H9 (cell line): ENCODE measurements around the gene ITGA11. TPM values are rescaled to one million over a fixed set of nuclear protein-coding genes. Genes with fewer than 3 reads are reported as not detected.

Experiments
- DNase-seq: peaks from one replicate; pipeline ENCODE4 v3.0.0-alpha.2; 2017
- H2AFZ ChIP-seq: one replicate; pipeline ENCODE4 v1.6.1; 2013; ENCODE audit warnings: mild to moderate bottlenecking, low read length, control low read depth, moderate library complexity
- H2AK5ac ChIP-seq: 2 replicates; pipeline ENCODE4 v1.6.1; 2013; ENCODE audit warnings: low read length, control low read depth, mixed read lengths; ENCODE audit not compliant: insufficient read length
- H2BK120ac ChIP-seq: one replicate; pipeline ENCODE4 v1.6.1; 2013; ENCODE audit warnings: low read depth, mild to moderate bottlenecking, low read length, control low read depth, inconsistent platforms; ENCODE audit not compliant: poor library complexity, severe bottlenecking
- H2BK12ac ChIP-seq: 2 replicates; pipeline ENCODE4 v1.6.1; 2013; ENCODE audit warnings: low read length, control low read depth, mixed read lengths, low read depth; ENCODE audit not compliant: insufficient read length
- H2BK15ac ChIP-seq: 2 replicates; pipeline ENCODE4 v1.6.1; 2013; ENCODE audit warnings: low read depth, low read length, control low read depth
- H2BK20ac ChIP-seq: one replicate; pipeline ENCODE4 v1.6.1; 2013; ENCODE audit warnings: low read depth, mild to moderate bottlenecking, low read length, control low read depth, inconsistent platforms; ENCODE audit not compliant: poor library complexity, severe bottlenecking
- H2BK5ac ChIP-seq: 2 replicates; pipeline ENCODE4 v1.6.1; 2013; ENCODE audit warnings: low read length, control low read depth, mixed read lengths; ENCODE audit not compliant: insufficient read length
- H3K14ac ChIP-seq: 2 replicates; pipeline ENCODE4 v1.6.1; 2013; ENCODE audit warnings: low read length, control low read depth; ENCODE audit not compliant: insufficient read depth
- H3K18ac ChIP-seq: 2 replicates; pipeline ENCODE4 v1.6.1; 2013; ENCODE audit warnings: low read depth, mild to moderate bottlenecking, mixed read lengths, low read length, control low read depth; ENCODE audit not compliant: insufficient read length
- H3K23ac ChIP-seq: 2 replicates; pipeline ENCODE4 v1.6.1; 2013; ENCODE audit warnings: low read length, control low read depth, mixed read lengths, low read depth; ENCODE audit not compliant: insufficient read length
- H3K23me2 ChIP-seq: 2 replicates; pipeline ENCODE4 v1.6.1; 2013; ENCODE audit warnings: low read depth, mild to moderate bottlenecking, mixed read lengths, low read length, control low read depth; ENCODE audit not compliant: insufficient read length, poor library complexity, severe bottlenecking
- H3K27ac ChIP-seq: 2 replicates; pipeline ENCODE4 v1.5.1; 2013; ENCODE audit warnings: low read length, control low read depth, mixed read lengths, low read depth; ENCODE audit not compliant: insufficient read length
- H3K27me3 ChIP-seq: 2 replicates; pipeline ENCODE4 v1.6.1; 2013; ENCODE audit warnings: low read length, control low read depth, inconsistent platforms; ENCODE audit not compliant: insufficient read depth
- H3K4ac ChIP-seq: 2 replicates; pipeline ENCODE4 v1.6.1; 2013; ENCODE audit warnings: low read depth, mild to moderate bottlenecking, control low read depth, inconsistent platforms, low read length, moderate library complexity
- H3K4me1 ChIP-seq: 2 replicates; pipeline ENCODE4 v1.6.1; 2013; ENCODE audit warnings: low read length, control low read depth, inconsistent platforms; ENCODE audit not compliant: insufficient read depth
- H3K4me2 ChIP-seq: 2 replicates; pipeline ENCODE4 v1.6.1; 2013; ENCODE audit warnings: low read length, control low read depth, mixed read lengths; ENCODE audit not compliant: insufficient read length, insufficient read depth
- H3K56ac ChIP-seq: 2 replicates; pipeline ENCODE4 v1.6.1; 2013; ENCODE audit warnings: low read depth, mild to moderate bottlenecking, mixed read lengths, low read length, control low read depth; ENCODE audit not compliant: insufficient read length
- H3K79me1 ChIP-seq: 2 replicates; pipeline ENCODE4 v1.6.1; 2013; ENCODE audit warnings: low read depth, mild to moderate bottlenecking, moderate library complexity, low read length, control low read depth, inconsistent platforms; ENCODE audit not compliant: insufficient read depth, poor library complexity, severe bottlenecking
- H3K79me2 ChIP-seq: 2 replicates; pipeline ENCODE4 v1.6.1; 2013; ENCODE audit warnings: low read length, control low read depth, inconsistent platforms; ENCODE audit not compliant: insufficient read depth
- H3K9ac ChIP-seq: 2 replicates; pipeline ENCODE4 v1.6.1; 2013; ENCODE audit warnings: low read length, control low read depth, mixed read lengths; ENCODE audit not compliant: insufficient read length; ENCODE audit errors: extremely low read depth
- H3K9me3 ChIP-seq: one replicate; pipeline ENCODE4 v1.6.1; 2013; ENCODE audit warnings: low read depth, low read length, inconsistent platforms; ENCODE audit not compliant: control insufficient read depth
- H3T11ph ChIP-seq: one replicate; pipeline ENCODE4 v1.6.1; 2013; ENCODE audit warnings: mild to moderate bottlenecking, low read length, control low read depth, inconsistent platforms
- H4K20me1 ChIP-seq: one replicate; pipeline ENCODE4 v1.6.1; 2013; ENCODE audit not compliant: control insufficient read depth, insufficient read length, insufficient read depth
- H4K5ac ChIP-seq: 2 replicates; pipeline ENCODE4 v1.6.1; 2013; ENCODE audit warnings: low read depth, mild to moderate bottlenecking, mixed read lengths, low read length, control low read depth; ENCODE audit not compliant: insufficient read length
- H4K8ac ChIP-seq: replicated peaks from 2 replicates; pipeline ENCODE4 v1.6.1; 2013; ENCODE audit warnings: low read length, control low read depth, mixed read lengths, low read depth; ENCODE audit not compliant: insufficient read length
- H4K91ac ChIP-seq: 2 replicates; pipeline ENCODE4 v1.6.1; 2013; ENCODE audit warnings: low read depth, mild to moderate bottlenecking, moderate library complexity, mixed read lengths, low read length, control low read depth; ENCODE audit not compliant: insufficient read length
- H3K27ac Mint-ChIP-seq, 3 experiments: 2 replicates in 2 of 3; 3 replicates in 1 of 3; pipeline ENCODE4 v1.8.0; 2020 to 2021; ENCODE audit warnings: mixed read lengths in 3 of 3, mild to moderate bottlenecking in 1 of 3, moderate library complexity in 1 of 3
- H3K27me3 Mint-ChIP-seq: 2 replicates; pipeline ENCODE4 v1.8.0; 2021; ENCODE audit warnings: low read depth, mild to moderate bottlenecking, moderate library complexity, mixed read lengths
- H3K36me3 Mint-ChIP-seq, 3 experiments: 2 replicates in 2 of 3; 3 replicates in 1 of 3; pipeline ENCODE4 v1.8.0; 2020 to 2021; ENCODE audit warnings: low read depth in 3 of 3, mixed read lengths in 3 of 3; ENCODE audit not compliant: insufficient read depth in 1 of 3
- H3K4me1 Mint-ChIP-seq, 2 experiments: 2 replicates each; pipeline ENCODE4 v1.8.0; 2020; ENCODE audit warnings: mixed read lengths in 2 of 2
- H3K4me3 Mint-ChIP-seq, 2 experiments: 2 replicates in 1 of 2; 3 replicates in 1 of 2; pipeline ENCODE4 v1.8.0; 2020 to 2021; ENCODE audit warnings: mild to moderate bottlenecking in 2 of 2, mixed read lengths in 2 of 2, moderate library complexity in 1 of 2
- H3K9me3 Mint-ChIP-seq, 2 experiments: 2 replicates in 1 of 2; 3 replicates in 1 of 2; pipeline ENCODE4 v1.8.0; 2020; ENCODE audit warnings: mild to moderate bottlenecking in 2 of 2, mixed read lengths in 2 of 2, moderate library complexity in 1 of 2
- CTCF ChIP-seq: fragments of 200-600 bp; sonication (generic); conservative IDR thresholded peaks from 3 replicates; pipeline ENCODE4 v1.8.0; 2021; ENCODE audit warnings: antibody characterized with exemption, mild to moderate bottlenecking
- WGBS: extraction: QIAGEN DNeasy Blood & Tissue Kit; methylation state at CpG from one replicate; pipeline ENCODE4 v1.1.7; 2013; ENCODE audit warnings: missing lambda C conversion rate, low lambda C conversion rate, mixed read lengths; ENCODE audit not compliant: insufficient read length; ENCODE audit errors: extremely low coverage; 5-methylcytosine and 5-hydroxymethylcytosine counted together
- total RNA-seq: library from RNA; stranded (reverse); gene quantifications from 2 replicates; pipeline ENCODE4 v1.2.1, GENCODE V29; 2021

ITGA11 gene
- total RNA-seq, 1 experiment from 2014 or later = 0.07 TPM

GRCh38 chr15:68410466-68411342 is 21.3 kb downstream of the ITGA11 start:
- no peak overlapping the region for H4K5ac ChIP-seq

More at GRCh38 chr15:68410466-68411342, 21.3 kb downstream of the ITGA11 start:
- no peak overlapping the region for H2AK5ac ChIP-seq
- H2BK120ac ChIP-seq = no peak overlapping the region
- Mint-ChIP-seq H3K27ac (no peak overlapping the region), H3K4me3 (no peak overlapping the region), H3K9me3 (no peaks in the 10 kb centered on the region), H3K36me3 (no peaks in the 10 kb centered on the region), H3K27me3 (peaks cover 12% of the 10 kb centered on the region), H3K4me1 (no peaks in the 10 kb centered on the region)
- TF ChIP-seq CTCF = no peak
- no peak overlapping the region for H2BK12ac ChIP-seq
- H3K79me2 ChIP-seq = no peaks in the 10 kb centered on the region
- H3T11ph ChIP-seq = no peak overlapping the region
- no peaks in the 10 kb centered on the region for H3K4me1 ChIP-seq
- no peak overlapping the region for H3K18ac ChIP-seq
- no peak overlapping the region for H2AFZ ChIP-seq
- H3K79me1 ChIP-seq = no peaks in the 10 kb centered on the region
- H3K23ac ChIP-seq = no peak overlapping the region
- H3K23me2 ChIP-seq = no peaks in the 10 kb centered on the region
- no peak overlapping the region for H3K9ac ChIP-seq
- H4K8ac ChIP-seq = no peak overlapping the region
- no peak overlapping the region for H4K91ac ChIP-seq
- no peaks in the 10 kb centered on the region for H4K20me1 ChIP-seq
- H2BK5ac ChIP-seq = no peak overlapping the region
- no peaks in the 10 kb centered on the region for H3K9me3 ChIP-seq
- DNase-seq = peak; percentile 12
- H3K56ac ChIP-seq = no peak overlapping the region
- H3K27me3 ChIP-seq = no peaks in the 10 kb centered on the region; the same call in 1 of the 2 replicates
- no CpG with 5 or more reads among the region's 8 CpGs for WGBS
- H2BK15ac ChIP-seq = no peak overlapping the region
- no peak overlapping the region for H3K14ac ChIP-seq
- H3K4me2 ChIP-seq = no peak overlapping the region
- no peak overlapping the region for H2BK20ac ChIP-seq
- H3K4ac ChIP-seq = no peak overlapping the region
- H3K27ac ChIP-seq = no peak overlapping the region
